ENCODE measurements around the gene PSMG3. TPM values are rescaled to one million over a fixed set of nuclear protein-coding genes. Genes with fewer than 3 reads are reported as not detected.

PSMG3 gene
- total and polyA plus RNA-seq, 2 donors from 2014 or later, result 29.7 to 66.6 TPM

DNA sequence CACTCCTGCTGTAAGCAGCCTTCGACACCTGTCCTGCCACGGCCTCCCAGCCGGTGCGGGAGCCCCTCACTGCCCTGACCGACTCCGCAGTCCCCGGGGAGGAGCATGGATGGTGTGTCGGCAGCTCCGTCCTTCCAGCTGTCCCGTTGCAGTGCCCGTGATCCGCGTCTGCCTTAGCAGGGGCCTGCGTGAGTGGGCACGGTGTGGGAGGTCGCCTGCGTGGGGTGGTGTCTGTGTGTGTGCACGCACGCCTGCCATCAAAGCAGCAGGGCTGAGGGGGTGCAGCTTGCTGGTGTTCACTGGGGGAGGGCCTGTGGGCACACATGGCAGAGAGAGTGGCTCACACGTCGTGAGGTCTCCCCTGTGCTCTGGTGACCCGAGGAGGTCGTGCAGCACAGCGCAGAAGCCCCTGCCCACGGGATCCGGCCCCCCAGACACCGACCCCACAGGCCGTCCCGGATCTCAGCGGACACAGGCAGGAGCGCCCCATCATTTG, 29.0 kb downstream of the PSMG3 start:
- DNase-seq (peak in 2 of 5 donors; percentile 56 to 76), FAIRE-seq (no peak)
- Histone ChIP-seq H3K9ac (ENCODE audit: low read length in 3 of 3) (no peak overlapping the region), H3K27ac (ENCODE audit: low read depth in 2 of 2, low read length in 2 of 2) (no peak overlapping the region), H3K4me3 (ENCODE audit: low read length in 3 of 3) (no peak overlapping the region), H3K36me3 (ENCODE audit: control insufficient read depth in 2 of 3, insufficient read depth in 3 of 3, low read length in 3 of 3) (peaks cover 0 to 12% (median 0%) of the 10 kb centered on the region in 3 donors), H3K4me1 (ENCODE audit: control insufficient read depth in 2 of 3, insufficient read depth in 2 of 3, low read depth in 1 of 3, low read length in 3 of 3) (peaks cover 0 to 16% (median 16%) of the 10 kb centered on the region in 3 donors), H3K9me3 (ENCODE audit: control insufficient read depth in 2 of 3, insufficient read depth in 1 of 3, low read length in 3 of 3) (no peaks in the 10 kb centered on the region), H3K27me3 (ENCODE audit: control insufficient read depth, insufficient read depth, low read length) (no peaks in the 10 kb centered on the region)
- TF ChIP-seq, protein P1, sequence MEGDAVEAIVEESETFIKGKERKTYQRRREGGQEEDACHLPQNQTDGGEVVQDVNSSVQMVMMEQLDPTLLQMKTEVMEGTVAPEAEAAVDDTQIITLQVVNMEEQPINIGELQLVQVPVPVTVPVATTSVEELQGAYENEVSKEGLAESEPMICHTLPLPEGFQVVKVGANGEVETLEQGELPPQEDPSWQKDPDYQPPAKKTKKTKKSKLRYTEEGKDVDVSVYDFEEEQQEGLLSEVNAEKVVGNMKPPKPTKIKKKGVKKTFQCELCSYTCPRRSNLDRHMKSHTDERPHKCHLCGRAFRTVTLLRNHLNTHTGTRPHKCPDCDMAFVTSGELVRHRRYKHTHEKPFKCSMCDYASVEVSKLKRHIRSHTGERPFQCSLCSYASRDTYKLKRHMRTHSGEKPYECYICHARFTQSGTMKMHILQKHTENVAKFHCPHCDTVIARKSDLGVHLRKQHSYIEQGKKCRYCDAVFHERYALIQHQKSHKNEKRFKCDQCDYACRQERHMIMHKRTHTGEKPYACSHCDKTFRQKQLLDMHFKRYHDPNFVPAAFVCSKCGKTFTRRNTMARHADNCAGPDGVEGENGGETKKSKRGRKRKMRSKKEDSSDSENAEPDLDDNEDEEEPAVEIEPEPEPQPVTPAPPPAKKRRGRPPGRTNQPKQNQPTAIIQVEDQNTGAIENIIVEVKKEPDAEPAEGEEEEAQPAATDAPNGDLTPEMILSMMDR (IDR thresholded peaks at IDR 0.05; ENCODE audit: borderline replicate concordance, extremely low read depth, insufficient read depth), result no peak
- intact Hi-C loops (cut with DNase I), result no loop called here

DNA sequence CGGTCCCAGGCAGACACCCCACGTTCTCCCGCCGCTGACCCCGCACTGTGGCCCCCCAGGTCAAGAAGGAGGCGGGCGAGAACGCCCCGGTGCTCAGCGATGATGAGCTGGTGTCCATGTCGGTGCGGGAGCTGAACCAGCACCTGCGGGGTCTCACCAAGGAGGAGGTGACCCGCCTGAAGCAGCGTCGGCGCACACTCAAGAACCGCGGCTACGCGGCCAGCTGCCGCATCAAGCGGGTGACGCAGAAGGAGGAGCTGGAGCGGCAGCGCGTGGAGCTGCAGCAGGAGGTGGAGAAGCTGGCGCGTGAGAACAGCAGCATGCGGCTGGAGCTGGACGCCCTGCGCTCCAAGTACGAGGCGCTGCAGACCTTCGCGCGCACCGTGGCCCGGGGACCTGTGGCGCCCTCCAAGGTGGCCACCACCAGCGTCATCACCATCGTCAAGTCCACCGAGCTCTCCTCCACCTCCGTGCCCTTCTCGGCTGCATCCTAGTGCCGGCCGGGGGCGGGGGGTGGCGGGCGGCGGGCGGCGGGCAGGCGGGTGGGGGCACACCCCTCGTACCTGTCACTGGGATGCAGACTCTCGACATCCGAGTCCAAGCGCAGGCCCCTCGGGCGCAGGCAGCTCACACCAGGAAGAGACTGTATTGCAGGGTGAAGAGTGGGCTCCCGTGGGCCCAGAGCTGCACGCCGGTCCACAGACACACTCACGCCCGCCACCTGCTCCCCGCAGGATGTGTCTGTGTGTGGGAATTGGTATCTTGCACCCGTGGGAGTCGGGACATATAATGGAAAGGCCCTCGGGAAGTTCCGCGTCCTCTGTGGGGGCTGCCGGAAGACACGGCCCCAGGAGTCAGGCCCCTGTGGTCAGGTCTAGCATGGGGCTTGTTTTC, 29.7 kb downstream of the PSMG3 start:
- peak in 2 of 5 donors; percentile 56 to 76 for DNase-seq
- no peak for FAIRE-seq
- no peaks in the 10 kb centered on the region for H3K9me3 ChIP-seq (ENCODE audit: control insufficient read depth in 2 of 3, insufficient read depth in 1 of 3, low read length in 3 of 3)
- H3K27me3 ChIP-seq (ENCODE audit: control insufficient read depth, insufficient read depth, low read length), result no peaks in the 10 kb centered on the region
- peaks cover 0 to 12% (median 0%) of the 10 kb centered on the region in 3 donors for H3K36me3 ChIP-seq (ENCODE audit: control insufficient read depth in 2 of 3, insufficient read depth in 3 of 3, low read length in 3 of 3)
- no peak overlapping the region for H3K4me3 ChIP-seq (ENCODE audit: low read length in 3 of 3)
- no peak overlapping the region for H3K9ac ChIP-seq (ENCODE audit: low read length in 3 of 3)
- peaks cover 0 to 16% (median 16%) of the 10 kb centered on the region in 3 donors for H3K4me1 ChIP-seq (ENCODE audit: control insufficient read depth in 2 of 3, insufficient read depth in 2 of 3, low read depth in 1 of 3, low read length in 3 of 3)
- no peak overlapping the region for H3K27ac ChIP-seq (ENCODE audit: low read depth in 2 of 2, low read length in 2 of 2)
- TF ChIP-seq, protein P1 (IDR thresholded peaks at IDR 0.05; ENCODE audit: borderline replicate concordance, extremely low read depth, insufficient read depth), result no peak
- intact Hi-C loops (cut with DNase I), result no loop called here

DNA sequence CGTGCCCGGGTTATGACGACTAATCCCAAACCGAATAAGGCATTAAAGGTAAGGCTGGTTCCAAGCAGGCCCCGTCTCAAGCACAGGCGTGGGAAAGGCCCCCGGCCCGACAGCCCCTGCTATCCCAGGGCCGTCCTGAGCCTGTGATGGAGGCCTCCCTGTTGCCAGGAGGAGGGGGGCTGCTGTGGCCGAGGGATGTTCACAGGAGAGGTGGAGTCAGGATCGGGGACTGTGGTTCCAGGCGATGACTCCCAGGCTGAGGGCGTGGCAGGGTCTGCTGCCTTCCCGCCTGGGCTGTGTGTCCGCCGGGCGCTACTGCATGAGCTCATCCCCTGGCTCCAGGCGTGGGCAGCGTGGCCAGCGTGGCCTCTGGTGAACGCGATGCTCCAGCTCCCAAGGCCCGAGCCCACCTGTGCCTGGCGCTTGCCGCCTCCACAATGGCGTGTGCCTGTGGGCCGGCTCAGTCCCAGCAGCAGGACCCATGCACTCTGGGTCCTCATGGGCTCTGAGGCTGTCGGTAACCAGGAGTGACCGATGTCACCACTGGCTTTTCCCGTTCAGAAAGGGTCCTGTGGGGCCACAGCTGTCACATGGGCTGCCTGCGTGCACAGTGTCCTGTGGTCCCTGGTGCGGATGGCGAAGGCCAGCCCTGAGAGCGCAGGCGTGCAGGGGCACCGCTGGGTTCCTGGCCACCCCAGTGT, 30.5 kb downstream of the PSMG3 start:
- peak in 3 of 5 donors; percentile 40 to 84 (median 77) for DNase-seq
- Histone ChIP-seq H3K4me3 (ENCODE audit: low read length in 3 of 3) (no peak overlapping the region), H3K9ac (ENCODE audit: low read length in 3 of 3) (peak overlapping the region in 1 of 3 donors; percentile 29)

More for the DNA sequence above, 30.5 kb downstream of the PSMG3 start:
- no peaks in the 10 kb centered on the region for H3K9me3 ChIP-seq (ENCODE audit: control insufficient read depth in 2 of 3, insufficient read depth in 1 of 3, low read length in 3 of 3)
- FAIRE-seq, result no peak
- peaks cover 0 to 12% (median 0%) of the 10 kb centered on the region in 3 donors for H3K36me3 ChIP-seq (ENCODE audit: control insufficient read depth in 2 of 3, insufficient read depth in 3 of 3, low read length in 3 of 3)
- TF ChIP-seq, protein P1 (IDR thresholded peaks at IDR 0.05; ENCODE audit: borderline replicate concordance, extremely low read depth, insufficient read depth), result no peak
- H3K27me3 ChIP-seq (ENCODE audit: control insufficient read depth, insufficient read depth, low read length), result no peaks in the 10 kb centered on the region
- H3K4me1 ChIP-seq (ENCODE audit: control insufficient read depth in 2 of 3, insufficient read depth in 2 of 3, low read depth in 1 of 3, low read length in 3 of 3), result peaks cover 0 to 16% (median 16%) of the 10 kb centered on the region in 3 donors
- H3K27ac ChIP-seq (ENCODE audit: low read depth in 2 of 2, low read length in 2 of 2), result peak overlapping the region; percentile 99 to 100
- intact Hi-C loops (cut with DNase I), result no loop called here

All from kidney (tissue), 14 donors.